ENCODE results near the gene TTL.
"Not testable (repeated sequence)": the region's sequence is repeated elsewhere in the genome, so short reads cannot be mapped to it uniquely, and the experiment has no call there.

Gene TTL

DNA sequence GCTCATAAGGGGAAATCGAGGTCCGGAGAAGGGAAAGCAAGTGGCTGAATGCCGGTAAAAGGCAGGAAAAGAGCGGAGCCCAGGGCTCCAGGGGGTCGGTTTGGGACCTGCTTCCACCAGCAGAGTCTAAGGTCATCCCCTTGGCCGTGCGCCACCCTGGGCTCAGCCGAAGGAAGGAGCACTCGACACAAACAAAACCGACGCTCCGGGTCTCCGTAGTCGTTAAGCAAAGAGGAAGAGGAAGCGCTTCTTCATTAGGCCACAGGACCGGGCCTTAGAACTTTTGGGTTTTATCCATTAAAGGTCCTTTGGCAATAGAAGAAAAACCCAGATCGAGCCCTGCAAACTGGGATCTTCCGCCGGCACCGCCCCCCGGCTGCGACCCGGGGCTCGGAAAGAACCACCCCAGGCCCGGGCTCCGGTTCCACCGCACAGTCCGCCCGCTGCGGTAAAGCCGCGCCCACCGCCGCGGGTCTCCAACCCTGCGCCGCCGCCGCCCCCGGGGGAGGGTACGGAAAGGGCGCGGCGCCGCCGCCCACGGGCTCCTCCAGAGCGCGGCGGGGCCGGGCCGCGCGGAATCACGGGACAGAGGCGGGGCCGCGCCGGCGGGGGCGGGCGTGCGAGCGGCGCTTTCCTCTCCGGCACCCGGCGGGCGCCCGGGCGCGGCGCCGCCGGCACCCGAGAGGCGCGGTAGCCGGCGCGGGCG lies at the start of gene TTL:
TTL (plus strand) TSS at position 629 of the 706 bp plus-strand sequence. CDS start 189 bp downstream, outside the sequence.
- DNase-seq: peak; percentile 67

DNA sequence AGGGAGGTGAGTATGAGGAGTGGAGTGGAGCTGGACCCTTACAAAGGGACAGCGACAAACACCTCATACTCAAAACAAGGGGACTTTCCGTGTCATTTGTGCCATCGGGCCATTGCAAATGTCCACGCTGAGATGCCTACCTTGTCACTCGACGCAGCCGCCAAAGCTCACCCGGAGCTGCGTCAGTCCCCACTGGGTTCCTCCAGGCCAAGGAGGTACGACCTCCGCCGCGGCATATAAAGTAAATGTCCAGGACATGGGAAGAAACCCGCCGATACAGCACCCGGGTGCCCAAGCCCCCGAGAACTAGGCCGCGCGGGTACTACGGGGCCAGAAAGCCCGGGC lies 49.6 kb upstream of the TTL start:
- not testable (repeated sequence) for DNase-seq

DNA sequence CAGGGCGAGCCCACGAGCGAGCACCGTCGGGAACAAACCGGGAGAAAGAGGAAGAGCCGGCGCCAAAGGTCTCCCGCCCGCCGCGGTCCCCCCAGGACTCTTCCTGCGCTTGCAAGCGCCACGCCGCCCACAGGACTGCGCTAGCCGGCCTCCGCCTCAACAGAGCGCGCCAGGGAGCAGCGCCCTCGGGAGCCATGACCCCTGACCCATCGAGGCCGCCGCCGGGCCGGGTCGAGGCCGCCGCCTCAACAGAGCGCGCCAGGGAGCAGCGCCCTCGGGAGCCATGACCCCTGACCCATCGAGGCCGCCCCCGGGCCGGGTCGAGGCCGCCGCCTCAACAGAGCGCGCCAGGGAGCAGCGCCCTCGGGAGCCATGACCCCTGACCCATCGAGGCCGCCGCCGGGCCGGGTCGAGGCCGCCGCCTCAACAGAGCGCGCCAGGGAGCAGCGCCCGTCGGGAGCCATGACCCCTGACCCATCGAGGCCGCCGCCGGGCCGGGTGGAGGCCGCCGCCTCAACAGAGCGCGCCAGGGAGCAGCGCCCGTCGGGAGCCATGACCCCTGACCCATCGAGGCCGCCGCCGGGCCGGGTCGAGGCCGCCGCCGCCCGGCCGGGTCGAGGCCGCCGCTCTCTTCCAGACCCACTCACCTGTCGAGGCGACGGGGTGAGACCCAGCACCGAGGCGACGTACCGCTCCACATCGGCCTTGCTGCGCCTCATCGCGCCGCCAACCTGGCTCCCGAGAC lies 49.0 kb upstream of the TTL start:
- DNase-seq: not testable (repeated sequence)

GRCh38 chr2:112433480-112433879 lies 48.5 kb upstream of the TTL start, which contains the start of gene RGPD8:
Gene RGPD8, minus strand, starts transcription at chr2:112433645. Its CDS starts 192 bp downstream, at chr2:112433453.
- DNase-seq: peak; percentile 81

DNA sequence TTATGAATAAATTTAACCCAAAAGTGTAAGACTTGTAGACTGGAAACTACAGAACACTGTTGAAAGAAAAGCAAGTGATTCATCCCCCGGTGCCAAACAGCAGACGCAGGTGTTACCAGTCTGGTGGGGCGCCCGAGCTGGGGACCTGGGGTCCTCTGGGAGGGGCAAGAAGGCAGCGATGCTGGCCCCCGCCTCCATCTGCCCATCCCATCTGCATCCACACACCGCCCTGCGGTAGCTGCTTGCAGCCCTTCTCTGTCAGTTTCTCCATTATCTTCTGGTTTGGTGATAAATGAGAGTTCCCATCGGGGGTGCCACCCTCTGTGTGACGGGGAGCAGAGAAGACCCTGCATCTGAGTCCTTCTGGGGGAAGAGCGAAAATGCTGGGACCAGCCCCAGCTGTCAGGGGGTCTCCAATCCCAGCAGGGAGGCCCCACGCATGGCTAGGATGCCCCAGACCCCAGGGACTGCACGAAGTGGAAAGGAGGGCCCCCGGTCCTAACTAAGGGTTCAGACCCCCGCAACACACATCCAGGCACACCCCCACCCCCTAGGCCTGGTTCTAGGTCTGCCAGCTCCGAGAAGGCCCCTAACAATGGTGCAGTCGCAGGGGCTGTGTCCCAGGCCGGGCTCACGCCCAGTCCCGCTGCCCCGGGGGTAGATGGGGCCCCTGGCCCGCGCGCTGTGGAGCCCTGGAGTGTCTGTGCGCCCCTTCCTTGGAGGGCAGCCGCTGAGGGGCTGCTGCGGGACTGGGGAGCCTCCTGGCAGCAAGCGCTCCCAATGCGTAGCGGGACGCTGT lies 47.8 kb upstream of the TTL start:
- no peak for DNase-seq

DNA sequence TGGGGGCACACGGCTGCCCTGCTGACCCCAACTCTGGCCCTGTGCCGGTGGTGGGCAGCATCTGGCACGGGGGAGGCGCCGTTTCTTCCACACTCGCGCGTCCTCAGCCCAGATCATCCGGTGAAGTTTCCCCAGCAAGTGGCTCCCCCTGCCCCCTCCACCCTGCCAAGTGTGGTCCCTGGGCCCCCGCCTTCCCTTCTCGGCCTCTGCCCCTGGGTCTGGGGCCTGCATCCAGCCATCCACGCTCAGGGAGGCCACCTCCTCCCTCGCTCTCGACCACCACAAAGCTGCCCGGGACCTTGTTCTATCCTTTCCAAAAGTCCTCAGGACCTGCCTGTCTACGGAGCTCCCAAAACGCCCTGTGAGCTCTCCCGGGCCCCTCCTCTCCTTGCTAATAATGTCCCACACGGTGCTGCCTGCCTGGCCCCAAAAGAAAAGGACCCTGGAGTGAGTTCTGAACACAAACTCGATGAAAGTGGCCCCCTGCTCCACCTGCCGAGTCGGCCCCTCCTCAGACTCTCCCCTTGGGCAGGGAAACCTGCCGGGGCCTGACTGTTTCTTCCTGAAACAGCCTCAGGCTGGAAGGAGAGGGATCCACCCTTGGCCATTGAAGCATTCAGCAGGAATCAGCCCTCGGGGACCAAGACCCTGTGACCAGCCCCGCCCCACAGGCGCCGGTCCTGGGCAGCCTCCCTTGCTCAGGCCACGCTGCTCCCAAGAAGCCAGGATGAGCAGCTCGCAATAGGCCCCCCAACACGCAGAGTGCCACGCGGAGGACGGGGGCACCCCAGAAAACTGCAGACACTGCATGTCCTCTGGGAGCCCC lies 46.9 kb upstream of the TTL start:
- not testable (repeated sequence) for DNase-seq

DNA sequence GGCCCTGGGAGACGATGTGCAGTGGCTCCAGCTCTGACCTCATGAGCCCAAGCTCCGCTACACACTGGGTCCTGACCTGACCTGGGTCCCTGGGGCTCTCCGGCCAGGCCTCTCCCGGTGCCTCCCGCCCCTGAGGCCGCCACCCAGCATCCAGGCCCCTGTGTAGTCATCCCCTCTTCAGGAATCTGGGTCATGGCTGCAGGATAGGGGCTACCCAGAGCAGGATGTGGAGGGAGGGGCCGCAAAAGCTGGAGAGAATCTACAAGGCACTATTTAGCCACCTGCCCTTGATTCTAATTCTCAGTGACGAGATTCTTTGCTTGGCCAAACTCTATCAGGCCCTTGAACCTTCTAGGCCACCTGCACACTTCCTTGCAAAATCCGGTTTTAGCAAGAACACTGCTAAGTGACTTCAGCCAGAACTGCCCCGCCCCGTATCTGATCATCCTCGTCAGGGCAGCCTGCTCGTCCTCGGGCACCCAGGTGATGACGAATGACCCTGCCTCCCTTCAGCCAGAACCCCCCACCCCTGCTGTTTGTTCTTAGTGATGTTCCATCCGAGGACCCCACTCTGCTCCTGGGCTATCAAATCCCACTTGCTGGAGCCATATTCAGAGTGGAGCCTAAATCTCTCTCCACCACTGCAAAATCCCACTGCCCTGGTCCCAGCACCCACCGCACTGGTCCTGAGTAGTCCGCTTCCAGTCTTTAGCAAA lies 46.1 kb upstream of the TTL start:
- DNase-seq: not testable (repeated sequence)

DNA sequence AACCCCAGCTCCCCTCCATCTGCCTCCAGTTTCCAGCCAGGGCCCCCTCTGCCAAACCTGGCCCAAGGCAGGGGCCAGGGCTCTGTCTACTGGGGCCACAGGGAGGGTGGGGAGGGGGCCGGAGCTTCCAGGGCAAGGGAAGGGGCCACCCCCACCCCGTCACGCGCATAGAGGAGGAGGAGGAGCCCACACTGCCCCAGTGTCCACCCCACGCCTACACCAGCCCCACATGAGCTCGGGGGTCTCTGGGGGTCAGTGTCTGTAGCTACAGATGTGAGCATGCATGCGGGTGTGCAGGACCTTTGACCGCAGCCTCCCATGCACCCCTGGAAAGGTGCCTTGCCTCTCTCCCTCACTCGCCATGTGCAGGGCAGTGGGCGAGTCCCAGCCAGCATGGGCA lies 45.0 kb upstream of the TTL start:
- not testable (repeated sequence) for DNase-seq

DNA sequence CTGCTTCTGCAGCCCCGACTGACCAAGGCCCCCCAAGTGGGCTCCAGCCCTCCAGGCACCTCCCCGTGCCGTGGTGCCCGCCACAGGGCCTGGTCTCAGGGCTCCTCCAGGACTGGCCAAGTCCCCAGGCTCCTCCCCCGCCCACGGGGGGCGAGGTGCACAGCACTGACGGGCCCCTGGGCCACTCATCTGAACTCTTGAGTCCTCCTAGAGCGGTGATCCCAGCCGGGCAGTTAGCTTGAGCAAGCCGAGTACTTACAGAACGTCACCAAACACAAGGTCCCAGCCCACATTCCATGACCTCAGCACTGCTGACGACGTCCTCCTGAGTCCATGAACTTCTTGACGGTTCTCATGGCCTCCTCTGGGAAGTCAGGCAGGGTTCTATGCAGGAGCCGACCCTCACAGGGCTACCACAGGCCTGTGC lies 44.5 kb upstream of the TTL start:
- DNase-seq: not testable (repeated sequence)

GRCh38 chr2:112438603-112439261 lies 43.2 kb upstream of the TTL start:
- DNase-seq: not testable (repeated sequence)

GRCh38 chr2:112444256-112444655 lies 37.7 kb upstream of the TTL start:
- not testable (repeated sequence) for DNase-seq

DNA sequence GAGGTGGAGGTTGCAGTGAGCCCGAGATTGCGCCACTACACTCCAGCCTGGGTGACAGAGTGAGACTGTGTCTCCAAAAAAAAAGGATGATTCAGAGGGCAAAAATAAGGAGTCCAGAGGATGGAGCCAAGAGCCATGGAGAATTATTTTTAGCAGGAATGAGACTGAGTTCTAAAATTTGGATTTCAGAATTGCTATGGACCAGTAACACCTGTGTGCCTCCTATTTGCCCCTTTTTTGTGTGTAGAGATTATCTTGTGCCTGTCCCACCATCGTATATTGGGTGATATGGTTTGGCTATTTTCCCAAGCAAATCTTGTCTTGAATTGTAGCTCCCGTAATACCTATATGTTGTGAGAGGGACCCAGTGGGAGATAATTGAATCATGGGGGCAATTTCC lies 32.1 kb upstream of the TTL start:
- no peak for DNase-seq

DNA sequence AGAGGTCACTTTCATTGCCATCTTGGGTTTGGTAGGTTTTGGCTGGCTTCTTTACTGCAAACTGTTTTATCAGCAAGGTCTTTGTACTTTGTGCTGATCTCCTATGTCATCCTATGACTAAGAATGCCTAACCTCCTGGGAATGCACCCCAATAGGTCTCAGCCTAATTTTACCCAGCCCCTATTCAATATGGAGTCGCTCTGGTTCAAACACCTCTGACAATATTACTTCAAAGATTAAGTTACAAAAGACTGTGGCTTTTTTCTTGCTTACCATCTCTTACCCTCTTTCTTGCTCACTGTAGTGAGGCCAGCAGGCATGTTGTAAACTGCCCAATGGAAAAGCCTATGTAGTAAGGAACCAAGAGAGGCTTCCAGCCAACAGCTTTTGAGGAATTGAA lies 30.6 kb upstream of the TTL start:
- no peak for DNase-seq

DNA sequence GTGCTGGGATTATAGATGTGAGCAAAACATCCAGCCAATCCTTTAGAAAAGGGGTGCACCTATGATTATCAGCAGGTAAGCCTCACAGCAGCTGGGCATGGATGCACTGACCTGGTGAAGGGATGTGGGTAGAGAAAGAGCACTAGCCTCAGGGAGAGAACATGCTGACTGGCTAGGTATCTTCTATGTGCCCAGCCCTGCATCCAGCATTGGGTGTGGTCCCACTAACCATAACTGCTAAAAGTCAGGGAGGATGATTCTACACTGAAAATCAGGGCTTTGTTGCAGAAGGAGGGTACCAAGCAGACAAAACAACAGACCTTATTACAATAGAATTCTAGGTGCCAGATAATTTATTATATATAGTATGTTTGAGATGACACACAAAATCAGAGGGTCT lies 27.4 kb upstream of the TTL start:
- DNase-seq: no peak

- no peak for DNase-seq
Observed at GRCh38 chr2:112459372-112459771, 22.6 kb upstream of the TTL start.

GRCh38 chr2:112462178-112462577 lies 19.8 kb upstream of the TTL start:
- DNase-seq: no peak

GRCh38 chr2:112463256-112463655 lies 18.7 kb upstream of the TTL start:
- DNase-seq: no peak

- no peak for DNase-seq
Observed at GRCh38 chr2:112465382-112465781, 16.6 kb upstream of the TTL start.

DNA sequence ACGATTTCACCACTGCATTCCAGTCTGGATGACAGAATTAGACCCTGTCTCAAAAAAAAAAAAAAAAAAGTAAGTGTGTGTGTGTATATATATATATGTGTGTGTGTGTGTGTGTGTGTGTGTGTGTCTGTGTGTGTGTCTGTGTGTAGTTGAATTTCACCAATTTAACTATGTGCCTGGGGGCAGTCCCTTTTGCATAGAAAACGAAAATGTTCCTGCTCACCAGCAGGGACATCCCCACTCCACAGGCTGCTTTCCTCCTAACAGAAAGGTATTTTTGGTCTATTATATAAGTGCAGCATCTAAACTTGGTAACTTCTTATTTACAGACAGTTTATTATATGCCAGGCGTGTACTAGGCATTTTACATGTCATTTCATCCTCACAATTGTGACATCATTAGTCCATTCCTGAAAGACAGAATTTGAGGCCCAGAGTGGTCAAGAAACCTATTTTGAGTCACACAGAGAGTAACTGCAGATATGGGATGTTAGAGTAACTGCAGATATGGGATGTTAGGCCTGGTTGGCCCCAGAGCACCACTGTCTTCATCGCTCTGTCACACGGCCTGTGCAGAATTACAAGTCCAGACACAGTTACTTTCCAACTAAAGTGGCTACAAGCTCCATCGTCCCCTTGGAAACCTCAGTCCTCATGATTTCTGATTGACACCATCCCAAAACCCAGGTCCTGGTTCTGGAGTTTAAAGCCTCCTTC lies 9.3 kb upstream of the TTL start:
- DNase-seq: no peak

DNA sequence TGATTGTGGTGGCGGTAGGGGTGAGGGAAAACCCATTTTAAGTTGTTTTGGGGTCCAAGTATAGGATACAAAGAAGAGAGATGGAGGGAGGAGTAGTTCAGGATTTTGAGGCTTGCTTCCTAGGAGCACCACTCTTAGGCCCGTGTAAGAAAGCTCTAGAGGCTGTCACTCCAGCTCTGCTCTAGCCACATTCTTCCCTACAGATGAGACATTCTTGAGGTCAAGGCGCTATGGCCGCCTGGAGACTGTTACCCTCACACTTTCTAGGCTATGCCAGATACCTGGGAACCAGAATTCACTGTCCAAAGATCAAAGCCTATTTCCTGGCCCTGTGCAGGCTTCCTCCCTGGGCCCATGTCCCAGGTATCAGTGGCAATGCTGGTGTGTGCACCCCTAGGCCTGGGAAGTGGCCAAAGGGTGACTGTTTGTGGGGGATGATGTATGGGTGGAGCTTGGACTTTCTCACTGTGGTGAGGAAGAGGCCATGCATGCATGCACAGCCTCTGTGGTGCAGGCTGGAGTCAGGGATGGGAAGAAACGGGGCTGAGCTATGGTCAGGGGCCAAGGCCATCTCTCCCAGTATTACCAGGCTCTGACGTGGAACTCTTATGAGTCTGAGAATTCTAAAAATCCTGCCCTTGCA lies 7.0 kb upstream of the TTL start:
- DNase-seq: peak; percentile 22

Data from fibroblast of skin of right quadriceps (primary cell).